Tongue (tissue), 2 donors: ENCODE results near the gene MTHFR. TPM values are rescaled to one million over a fixed set of nuclear protein-coding genes. Genes with fewer than 3 reads are reported as not detected.

Experiments
- DNase-seq: peaks from one replicate; pipeline ENCODE4 v3.0.0-alpha.2; 2015
- total RNA-seq: library from RNA; depleted of rRNA; stranded (reverse); fragments of >200 nt; gene quantifications from one replicate; pipeline ENCODE4 v1.2.3, GENCODE V29; 2014

The MTHFR gene
- 54.4 TPM for total RNA-seq

DNA sequence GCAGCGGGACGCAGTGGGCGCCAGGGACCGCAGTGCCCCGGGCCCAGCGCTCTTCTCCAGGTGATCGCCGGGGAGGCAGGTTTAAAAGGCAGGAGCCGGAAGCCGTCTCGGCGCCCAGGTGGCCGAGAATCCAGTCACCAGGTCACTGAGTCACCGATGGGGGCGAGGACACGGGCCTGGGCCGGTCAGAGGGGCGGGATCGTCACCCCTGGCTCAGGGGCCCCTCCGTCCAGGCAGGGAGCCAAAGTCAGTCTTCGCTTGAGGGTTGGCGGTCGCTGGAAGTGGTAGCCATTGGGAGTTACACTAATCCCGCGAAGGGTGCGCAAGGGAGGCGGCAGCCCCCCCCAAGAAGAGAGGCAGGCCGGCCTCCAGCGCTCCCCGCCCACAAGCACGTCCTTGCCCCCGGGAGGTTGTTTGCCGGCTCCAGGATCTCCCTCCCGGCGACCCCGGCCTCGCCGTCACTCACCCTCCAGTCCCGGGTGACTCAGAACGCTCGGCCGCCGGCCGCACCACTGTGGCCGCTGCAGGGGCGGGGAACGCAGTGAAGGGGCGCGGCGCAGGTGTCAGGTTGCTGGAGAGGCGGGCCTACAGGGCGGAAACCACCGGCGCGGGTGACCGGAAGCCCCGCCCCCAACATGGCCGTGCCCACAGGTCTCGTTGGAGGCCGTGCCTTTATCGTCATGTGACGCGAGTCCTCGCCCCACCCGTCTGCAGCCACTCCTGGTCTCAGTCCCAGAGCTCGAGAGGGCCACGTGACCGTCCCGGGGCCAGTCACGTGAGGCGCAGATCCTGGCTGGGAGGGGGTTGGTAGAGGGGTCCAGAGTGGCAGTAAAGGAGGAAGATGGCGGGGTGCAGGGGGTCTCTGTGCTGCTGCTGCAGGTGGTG is at the start of gene MTHFR, which contains the start of gene CLCN6:
Gene MTHFR (minus strand): TSS at position 543 of the 885 bp plus-strand sequence. CDS start 2,848 bp downstream, outside the sequence.
Gene CLCN6 (plus strand): TSS at position 770 of the 885 bp plus-strand sequence. CDS start 72 bp downstream, at position 842.
- DNase-seq: peak; percentile 100

- no peak for DNase-seq
These were observed 49.7 kb upstream of the MTHFR start for GRCh38 chr1:11855430-11855829.

- DNase-seq: no peak
These were observed 48.8 kb upstream of the MTHFR start for GRCh38 chr1:11854519-11854918.

GRCh38 chr1:11851180-11851579 is 45.4 kb upstream of the MTHFR start:
- DNase-seq: no peak

- DNase-seq: no peak
These were observed 44.4 kb upstream of the MTHFR start for GRCh38 chr1:11850156-11850555.

- no peak for DNase-seq
These were observed 42.6 kb upstream of the MTHFR start for GRCh38 chr1:11848373-11848700.

DNA sequence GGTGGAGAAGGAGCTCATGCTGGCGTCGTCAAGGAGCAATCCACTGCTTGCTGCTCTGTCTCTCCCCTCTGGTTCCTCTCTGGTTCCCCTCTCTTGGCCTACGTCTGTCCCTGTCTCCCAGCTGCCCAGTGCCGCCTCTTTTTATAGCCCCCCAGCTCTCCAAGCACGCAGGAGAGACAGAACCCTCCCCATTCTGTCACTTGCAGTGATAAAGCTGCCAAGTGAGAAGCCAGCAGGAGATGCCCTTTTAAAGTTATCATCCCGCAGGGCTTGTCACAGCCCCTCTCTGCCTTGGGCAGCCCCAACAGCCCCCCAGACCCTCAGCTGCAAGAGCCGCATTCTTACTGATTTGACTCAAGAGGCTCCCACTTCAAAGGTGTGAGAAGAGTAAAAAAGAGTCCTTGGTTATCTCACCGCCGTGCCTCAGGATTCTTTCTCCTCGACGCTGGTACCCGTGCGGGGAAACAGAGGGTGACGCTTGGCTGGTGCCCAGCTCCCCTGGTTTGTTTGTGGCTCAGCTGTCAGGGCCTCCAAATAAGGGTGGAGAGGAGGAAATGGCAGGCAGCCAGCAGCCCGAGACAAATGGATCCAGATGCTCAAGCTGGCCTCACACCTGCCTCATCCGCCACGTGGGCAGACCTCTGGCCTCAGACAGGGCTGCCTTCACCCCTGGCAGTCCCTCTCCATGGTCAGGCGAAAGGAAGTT is 42.1 kb upstream of the MTHFR start, which contains the start of gene NPPA:
Gene NPPA (minus strand): TSS at position 117 of the 706 bp plus-strand sequence. CDS start 99 bp downstream, at position 18.
- DNase-seq: peak; percentile 81

- DNase-seq: peak; percentile 70
These were observed 40.0 kb upstream of the MTHFR start for GRCh38 chr1:11845641-11846335.

DNA sequence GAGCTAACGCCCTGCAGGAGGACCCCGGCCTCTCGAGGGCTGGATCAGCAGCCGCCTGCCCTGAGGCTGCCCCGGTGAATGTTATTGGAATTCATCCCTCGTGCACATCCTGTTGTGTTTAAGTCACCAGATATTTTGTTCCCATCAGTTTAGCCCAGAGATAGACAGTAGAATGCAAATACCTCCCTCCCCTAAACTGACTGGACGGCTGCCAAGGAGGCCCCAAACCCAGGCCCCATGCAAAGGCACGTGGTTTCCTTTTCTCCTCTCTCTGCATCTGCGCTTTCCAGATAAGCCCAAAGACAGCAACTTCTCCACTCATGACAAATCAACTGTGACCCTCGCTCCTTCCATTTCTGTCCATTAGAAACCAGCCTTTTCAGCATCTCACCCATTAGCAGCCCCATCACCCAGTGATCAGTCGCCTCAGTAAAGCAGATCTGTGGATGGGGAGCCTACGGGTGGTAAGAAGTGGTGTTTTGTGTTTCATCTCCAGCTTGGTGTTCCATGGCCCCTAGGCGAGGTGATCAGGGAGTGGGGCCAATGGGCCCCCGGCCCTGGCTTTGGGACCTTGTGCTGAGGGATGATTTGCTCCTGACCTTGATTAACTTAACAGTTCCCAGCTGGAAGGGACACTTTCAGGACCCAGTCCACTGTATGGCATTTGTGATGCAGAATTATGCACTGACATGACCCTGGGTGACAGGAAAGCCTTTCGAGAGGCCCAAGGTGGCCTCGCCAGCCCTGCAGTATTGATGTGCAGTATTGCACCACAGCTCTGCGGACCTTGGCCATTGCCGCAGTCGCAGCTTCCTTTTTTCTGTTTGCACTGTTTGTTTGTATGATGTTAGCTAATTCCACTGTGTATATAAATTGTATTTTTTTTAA is 36.6 kb upstream of the MTHFR start:
- peak; percentile 62 for DNase-seq

DNA sequence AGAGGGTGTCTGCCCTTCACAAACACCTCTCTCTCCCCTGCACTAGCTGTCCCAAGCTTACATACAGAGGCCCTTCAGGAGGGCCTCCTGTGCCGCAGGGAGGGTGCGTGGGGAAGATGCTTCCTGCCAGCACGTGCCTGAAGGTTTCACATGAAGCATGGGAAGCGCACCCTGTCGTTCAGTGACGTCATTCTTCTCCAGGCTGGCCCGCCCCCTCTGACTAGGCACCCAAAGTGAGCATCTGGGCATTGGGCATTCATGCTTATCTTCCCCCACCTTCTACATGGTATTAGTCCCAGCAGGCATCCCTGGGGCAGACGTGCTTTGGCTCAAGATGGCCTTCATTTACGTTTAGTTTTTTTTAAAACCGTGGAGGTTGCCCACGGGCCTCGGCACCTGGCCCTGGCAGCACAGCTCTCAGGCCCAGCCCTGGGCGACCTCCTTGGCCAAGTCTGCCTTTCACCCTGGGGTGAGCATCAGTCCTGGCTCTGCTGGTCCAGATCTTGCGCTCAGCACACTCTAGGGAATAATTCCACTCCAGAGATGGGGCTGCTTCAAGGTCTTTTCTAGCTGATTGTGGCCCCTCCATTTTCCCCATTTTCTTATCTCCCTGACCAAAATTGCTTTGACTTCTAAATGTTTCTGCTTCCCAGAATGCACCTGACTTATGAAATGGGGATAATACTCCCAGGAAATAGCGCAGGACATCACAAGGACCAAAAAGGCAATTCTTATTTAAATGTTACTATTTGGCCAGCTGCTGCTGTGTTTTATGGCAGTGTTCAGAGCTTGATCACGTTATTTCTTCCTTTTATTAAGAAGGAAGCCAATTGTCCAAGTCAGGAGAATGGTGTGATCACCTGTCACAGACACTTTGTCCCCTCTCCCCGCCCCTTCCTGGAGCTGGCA is 35.7 kb upstream of the MTHFR start:
- no peak for DNase-seq

DNA sequence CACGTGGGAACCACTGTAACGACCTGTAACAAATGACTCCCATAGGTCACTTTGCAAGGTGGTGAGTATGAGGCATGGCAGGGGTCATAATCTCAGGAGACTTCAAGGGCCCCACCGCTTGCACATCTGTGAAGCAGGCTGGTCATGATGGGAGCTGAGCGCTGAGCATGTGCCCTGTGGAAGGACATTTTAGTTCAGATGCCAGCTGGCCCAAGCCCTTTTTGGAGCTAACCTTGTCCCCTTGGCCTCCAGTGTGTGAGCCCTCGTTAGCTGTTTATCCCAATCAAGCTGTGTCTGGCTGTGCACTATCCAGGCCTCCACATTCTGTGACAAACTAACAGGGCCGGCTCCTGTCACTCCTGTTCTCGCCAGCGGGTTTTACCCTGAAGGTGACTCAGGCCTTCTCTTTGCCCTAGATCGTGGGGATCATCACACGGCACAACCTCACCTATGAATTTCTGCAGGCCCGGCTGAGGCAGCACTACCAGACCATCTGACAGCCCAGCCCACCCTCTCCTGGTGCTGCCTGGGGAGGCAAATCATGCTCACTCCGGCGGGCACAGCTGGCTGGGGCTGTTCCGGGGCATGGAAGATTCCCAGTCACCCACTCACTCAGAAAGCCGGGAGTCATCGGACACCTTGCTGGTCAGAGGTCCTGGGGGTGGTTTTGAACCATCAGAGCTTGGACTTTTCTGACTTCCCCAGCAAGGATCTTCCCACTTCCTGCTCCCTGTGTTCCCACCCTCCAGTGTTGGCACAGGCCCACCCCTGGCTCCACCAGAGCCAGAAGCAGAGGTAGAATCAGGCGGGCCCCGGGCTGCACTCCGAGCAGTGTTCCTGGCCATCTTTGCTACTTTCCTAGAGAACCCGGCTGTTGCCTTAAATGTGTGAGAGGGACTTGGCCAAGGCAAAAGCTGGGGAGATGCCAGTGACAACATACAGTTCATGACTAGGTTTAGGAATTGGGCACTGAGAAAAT is 34.3 kb upstream of the MTHFR start:
- no peak for DNase-seq

DNA sequence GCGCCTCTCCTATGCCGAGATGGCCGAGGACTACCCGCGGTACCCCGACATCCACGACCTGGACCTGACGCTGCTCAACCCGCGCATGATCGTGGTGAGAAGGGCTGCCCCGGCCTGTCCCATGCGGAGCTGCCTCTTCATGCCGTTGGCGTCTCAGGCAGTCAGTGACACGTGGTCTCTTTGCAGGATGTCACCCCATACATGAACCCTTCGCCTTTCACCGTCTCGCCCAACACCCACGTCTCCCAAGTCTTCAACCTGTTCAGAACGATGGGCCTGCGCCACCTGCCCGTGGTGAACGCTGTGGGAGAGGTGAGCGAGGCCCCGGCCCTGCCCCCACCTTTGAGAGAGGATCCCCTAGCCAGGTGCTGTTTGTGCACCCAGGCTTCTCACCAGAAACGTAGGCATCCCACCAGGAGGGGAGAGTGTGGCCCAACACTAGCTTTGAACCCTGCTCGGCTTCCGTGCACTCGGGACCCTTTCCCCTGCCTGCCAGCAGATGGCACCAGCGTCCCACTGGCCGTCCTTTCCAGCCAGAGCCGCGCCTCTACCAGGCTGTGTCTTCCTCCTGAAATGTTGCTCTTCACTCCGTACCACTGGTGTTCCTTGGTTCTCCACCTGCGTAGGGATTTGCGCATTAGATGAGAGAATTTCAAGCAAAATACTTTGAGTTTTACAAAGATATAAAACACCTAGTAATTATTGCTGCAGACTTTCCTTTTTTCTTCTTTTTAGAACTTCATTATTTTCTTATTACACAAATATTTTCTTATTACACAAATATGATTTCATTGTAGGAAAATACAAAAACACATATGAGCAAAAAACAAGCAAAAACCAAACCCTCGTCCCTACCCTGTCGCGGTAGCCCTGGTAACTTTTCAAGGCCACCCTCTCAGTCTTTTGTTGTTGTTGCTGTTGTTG is 32.8 kb upstream of the MTHFR start:
- DNase-seq: peak; percentile 80

DNA sequence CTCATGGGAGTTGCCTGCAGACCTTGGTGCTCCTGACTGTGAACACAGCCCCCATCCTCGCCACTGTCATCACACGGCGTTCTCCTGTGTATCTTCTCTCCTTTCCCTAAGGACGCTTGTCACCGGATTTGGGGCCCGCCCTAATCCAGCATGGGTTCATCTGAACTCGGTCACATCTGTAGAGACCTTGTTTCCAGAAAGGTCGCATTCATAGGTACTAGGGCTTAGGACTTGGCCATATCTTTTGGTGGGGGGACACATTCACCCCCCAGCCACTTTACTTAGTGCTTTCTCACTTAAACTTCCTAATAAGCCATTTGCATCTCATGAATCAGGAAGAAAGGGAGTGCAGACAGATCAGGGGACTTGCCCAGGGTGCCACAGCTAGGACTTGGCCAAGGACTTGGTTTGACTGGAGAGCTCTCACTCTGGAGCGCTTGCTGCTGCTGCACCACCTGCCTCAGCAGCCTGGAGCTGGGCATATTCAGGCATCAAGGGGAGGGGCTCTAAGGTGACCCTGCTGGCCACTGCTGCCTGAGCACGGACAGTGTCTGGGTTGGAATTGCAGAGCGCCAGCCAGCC is 32.1 kb upstream of the MTHFR start:
- no peak for DNase-seq

DNA sequence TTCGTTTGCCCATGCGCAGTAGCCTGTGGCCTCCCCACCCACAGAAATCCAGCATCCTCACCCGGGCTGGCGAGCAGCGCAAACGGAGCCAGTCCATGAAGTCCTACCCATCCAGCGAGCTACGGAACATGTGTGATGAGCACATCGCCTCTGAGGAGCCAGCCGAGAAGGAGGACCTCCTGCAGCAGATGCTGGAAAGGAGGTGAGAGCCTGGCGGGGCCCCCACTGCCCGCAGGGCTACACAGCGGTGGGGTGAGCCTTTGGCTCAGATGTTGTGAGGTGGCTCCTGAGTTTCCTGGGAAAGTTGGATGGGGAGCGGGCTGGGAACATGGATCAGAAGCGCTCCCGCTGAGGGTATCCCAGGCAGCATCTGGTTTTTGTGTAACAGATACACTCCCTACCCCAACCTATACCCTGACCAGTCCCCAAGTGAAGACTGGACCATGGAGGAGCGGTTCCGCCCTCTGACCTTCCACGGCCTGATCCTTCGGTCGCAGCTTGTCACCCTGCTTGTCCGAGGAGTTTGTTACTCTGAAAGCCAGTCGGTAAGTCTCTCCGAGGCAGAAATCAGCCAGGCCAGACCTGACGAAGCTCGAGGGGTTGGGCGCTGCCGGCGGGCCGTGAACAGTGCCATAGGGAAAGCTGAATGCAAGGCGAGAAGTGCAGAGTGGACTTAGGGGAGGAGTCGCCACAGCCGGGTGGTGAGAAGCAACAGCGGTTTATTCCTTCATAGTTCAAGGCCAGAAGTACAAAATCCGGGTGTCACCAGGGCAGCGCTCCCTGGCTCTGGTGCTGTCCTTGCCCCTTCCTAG is 31.4 kb upstream of the MTHFR start:
- no peak for DNase-seq

GRCh38 chr1:11835441-11836225 is 29.9 kb upstream of the MTHFR start:
- no peak for DNase-seq

DNA sequence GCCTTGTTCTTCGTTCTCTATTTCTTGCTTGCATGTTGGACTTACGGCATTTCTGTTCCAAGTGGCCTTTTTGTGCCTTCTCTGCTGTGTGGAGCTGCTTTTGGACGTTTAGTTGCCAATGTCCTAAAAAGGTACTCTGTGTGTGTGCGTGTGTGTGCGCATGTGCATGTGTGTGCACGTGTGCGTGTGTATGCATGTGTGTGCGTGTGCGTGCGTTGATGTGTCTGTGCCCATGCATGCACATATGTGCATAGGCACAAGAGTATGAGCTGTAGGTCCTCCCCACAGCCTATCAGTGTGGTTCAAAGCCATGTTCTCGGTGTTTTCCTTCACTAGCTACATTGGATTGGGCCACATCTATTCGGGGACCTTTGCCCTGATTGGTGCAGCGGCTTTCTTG is 28.1 kb upstream of the MTHFR start:
- DNase-seq: no peak
